ENCODE data around the gene PLA2G12A.
A peak's percentile ranks its signal among the peaks of the same experiment; 100 is the strongest.

Gene PLA2G12A

DNA sequence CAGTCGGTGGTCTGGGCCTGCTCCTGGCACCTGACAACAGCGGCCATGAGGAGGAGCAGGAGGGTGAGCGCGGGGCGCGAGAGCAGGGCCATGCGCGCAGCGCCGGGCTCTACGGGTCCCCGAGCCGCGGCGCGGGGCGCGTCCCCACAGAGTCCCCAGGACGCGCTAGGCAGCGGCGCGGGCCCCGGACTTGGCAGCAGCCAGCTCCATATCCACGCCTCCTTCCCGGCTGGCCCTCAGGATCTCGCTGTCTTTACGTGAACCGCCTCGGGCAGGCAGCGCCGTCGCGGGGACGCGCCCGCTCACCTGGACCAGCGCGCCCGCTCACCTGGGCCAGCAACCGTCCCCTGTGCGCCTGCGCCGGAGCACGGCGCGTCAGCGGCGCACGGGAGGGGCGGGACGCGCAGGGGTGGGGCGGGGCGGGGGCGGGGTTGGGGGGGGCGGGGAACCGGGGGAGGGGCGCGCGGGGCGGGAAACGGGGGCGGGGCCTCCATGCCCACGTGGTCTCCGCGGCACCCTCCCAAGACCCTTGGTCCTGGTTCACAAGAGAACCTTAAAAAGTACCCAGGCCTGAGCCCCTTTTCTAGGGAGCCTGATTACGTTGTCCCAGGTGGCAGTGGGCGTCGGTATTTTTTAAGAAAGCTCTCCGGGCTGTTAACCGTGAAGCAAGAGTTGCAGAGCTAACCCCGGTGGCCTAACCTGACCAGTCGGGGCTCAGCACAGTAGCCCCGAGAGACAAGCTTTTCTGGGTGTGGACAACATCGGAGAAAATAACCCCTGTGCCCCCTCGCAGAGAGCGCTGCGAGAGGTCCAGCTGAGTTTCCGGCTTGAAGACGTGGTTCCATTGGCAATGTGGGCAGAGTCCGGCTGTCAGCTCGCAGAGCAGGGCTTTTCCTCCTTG is at the start of gene PLA2G12A:
Gene PLA2G12A, minus strand, starts transcription at position 353 of the 901 bp plus-strand sequence. Its CDS starts 261 bp downstream, at position 92.
- DNase-seq = peak; percentile 76

DNA sequence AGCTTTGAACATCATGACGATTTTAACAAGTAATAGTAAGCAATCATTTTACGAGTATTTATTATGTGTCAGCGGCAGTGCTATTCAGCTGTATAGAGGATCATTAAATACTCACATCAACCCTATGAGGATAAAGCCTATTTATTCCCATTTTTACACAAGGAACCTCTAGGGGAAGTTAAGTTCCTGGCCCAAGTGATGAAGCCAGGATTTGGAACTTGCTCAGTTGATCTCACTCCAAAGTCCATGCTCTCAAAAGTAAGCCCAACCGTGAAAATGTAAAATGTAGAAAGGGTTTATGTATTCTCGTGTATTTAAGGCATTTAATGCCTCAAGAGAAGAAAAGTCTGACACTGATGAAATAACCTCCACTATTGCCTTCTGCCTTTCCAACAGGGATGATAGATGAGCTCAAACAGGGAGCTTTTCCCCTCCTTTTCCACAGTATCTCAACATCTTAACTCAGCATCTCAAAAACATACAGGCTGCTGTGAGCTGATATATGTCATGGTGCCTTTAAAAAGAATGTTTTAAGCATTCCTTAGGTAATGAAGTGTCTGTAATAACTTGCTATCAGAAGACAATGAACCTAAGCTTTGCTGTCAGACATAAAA is 35.0 kb upstream of the PLA2G12A start:
- DNase-seq = no peak

DNA sequence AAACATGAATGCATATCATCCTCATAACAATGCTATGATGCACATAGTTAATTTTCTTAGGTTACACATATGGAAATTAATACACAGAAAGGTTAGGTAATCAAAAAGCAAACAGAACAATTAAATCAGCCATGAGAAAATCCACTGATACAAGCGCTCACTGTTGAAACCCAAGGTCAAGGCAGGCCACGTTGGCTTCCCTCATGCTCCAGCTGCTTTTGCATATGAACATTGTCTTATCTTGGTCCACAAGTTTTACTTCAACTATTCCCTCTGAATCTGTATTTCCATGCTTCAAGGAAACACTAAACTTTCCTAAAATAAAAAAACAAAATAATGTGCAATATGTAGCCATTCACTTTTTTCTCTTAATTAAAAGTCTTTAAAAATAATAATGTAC is 34.5 kb upstream of the PLA2G12A start:
- DNase-seq = no peak

DNA sequence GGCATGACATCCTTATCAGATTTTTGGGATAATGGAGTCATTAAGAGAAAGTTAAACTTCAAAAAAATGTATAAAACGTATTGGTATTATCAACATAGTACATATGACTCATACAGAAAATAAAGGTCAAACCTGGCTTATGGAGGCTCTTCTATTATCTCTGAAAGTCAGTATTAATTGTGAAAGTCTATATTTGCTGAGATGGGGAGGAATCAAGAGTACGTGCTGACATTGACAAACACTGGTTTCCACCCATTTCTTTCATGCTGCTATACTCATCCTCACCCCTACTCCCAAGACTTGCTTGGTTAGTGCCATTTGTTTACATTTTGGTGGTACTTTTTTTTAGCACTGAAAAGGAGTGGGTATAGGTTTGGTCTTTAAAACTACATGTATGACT is 30.8 kb upstream of the PLA2G12A start:
- no peak for DNase-seq

DNA sequence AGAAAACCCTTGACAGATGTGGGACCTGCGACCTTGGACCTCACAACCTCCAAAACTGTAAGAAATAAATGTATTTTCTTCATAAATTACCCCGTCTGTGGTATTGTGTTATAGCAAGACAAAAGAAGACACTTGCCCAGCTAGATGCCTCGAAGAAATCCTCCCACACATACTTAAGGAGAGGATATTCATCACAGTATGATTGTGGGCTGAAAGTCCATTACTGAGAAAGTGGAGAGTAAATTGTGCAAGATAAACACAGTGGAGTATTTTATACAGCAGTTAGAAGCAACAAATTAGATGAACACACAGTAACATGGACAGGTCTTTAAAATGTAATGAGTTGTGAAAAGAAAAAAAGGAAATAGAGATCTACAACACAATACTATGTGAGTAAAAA is 25.8 kb upstream of the PLA2G12A start:
- DNase-seq = no peak

DNA sequence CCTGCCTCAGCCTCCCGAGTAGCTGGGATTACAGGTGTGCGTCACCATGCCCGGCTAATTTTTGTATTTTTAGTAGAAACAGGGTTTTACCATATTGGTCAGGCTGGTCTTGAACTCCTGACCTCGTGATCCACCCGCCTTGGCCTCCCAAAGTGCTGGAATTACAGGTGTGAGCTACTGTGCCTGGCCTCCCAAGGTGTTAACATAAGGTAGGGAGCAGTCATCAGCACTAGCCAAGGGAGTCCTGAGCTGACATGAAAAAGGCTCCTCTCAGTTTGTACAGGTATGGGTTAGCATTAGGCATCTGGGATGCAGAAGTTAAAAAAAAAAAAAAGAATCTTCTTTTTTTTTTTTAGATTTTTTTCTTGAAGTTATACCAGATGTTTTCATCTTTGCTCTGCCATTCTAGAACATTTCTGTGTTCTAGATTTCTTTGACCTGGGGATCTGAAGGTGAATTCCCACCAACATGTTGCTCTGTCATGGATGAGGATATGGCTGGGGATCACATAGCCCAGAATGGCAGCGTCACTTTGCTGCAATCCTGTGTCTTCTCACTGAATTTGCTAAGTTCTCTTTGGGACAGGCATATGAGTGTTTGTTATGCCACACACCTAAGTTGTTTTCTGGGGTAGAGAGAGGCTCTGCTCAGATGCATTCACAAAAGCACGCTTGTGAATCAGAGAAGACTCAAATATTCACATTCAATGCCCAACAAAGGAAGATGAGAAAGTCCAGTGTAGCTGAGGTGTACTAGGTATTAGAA is 24.4 kb upstream of the PLA2G12A start:
- DNase-seq = no peak

DNA sequence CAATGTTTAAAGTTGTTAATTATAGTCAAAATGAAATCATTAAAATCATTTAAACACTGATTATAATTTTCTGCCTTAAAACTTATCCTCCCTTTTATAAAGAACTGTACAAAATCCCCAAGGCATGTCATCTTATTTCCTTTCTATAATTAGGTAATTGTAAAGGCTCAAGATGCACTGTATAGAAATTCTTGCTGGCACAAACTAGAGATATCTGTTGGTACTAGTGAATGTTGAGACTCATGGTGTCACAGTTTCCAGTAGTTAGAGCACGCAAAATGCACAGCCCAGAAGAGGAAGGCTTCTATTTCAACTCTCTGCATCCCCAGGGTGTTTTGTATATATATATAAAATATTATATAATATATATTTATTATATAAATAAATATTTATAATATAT is 22.7 kb upstream of the PLA2G12A start:
- no peak for DNase-seq

DNA sequence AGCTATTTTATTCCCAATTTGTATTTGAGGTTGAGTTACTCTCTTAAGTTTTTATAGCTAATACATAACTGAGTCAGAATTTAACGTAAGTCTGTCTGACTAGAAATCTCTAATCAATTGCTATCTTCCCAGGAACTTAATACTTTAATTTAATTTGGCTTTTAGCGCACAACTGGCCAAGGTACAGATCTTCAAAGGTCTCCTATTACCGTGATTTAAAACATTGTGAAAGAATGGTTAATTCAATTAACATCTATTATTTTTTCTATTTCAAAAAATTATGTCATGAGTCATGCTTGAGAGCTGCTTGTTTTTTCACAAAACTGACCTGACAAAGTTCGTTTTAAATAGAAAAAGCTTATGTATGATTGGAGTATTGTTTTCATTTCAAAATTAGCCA is 22.0 kb upstream of the PLA2G12A start:
- no peak for DNase-seq

DNA sequence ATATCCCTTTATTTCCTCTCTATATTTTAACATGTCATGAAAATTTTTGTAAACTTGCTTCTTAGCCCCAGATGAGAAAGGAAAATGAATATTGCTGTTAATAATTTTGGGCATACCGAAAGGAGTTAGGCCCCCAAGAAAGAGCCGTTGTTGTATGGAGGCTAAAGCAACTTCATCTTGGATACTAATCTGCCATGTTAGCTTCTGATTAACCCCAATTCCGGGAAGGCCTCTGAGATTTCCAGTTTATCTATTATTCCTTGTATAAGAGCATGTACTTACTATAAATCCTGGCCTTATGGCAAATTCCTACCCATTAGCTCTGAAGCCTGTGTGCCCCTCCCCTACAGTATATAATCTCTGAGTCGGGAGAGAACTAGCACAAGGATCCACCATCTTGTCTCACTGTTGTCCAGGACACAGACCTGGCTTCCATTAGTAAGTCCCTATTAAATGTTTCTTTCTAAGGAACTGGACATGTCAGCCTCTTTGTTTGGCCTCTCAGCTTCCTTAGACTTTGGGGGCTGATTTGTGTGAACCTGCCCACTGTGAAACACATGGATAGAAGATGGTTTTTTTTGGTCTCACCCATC is 20.9 kb upstream of the PLA2G12A start:
- no peak for DNase-seq

DNA sequence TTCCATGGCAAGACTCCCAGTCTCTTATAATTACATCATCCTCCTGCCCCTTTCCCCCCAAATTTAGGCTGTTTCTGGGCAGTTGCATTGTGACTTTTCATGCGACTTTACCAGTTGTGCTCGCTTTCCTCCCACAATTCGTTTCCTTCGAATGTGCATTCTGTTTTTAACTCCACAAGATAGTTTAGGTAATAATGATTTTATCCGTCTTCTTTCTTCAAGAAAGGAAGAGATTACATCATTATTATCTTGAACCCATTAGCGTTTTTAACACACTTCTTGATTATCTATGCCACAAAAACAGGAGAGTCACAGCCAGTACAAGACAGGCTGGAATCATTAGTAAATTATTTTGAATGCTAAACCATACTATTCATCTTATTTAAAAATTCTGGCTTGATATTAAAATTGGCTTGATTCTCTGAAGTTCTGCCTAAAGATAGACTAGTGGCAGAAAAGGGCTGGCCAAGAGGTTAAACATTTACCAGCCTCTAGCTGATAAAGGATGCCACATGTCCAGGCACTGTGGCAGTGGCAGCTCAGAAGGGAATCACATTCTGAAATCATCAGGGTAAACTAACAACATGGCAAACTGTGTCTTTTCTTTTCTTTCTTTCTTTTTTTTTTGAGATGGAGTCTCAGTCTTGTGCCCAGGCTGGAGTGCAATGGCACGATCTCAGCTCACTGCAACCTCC is 19.7 kb upstream of the PLA2G12A start:
- DNase-seq = no peak

DNA sequence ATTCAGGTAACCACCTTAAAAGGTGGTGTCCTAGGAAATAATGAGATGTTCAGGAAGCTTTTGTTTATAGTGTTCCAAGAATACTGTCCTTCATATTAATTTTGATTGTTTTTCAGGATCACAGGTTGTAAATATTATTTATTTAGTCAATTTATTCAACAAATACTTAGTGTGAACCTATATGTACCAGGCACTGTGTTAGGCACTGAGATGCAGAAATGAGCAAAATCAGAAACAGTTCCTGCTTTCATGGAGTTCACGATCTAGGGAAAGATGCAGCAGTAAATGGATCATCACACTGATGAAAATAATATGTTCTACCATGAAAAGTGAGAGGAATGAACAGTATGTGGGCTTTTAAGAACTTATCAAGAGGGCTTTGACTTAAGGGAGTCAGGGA is 18.2 kb upstream of the PLA2G12A start:
- DNase-seq = no peak

DNA sequence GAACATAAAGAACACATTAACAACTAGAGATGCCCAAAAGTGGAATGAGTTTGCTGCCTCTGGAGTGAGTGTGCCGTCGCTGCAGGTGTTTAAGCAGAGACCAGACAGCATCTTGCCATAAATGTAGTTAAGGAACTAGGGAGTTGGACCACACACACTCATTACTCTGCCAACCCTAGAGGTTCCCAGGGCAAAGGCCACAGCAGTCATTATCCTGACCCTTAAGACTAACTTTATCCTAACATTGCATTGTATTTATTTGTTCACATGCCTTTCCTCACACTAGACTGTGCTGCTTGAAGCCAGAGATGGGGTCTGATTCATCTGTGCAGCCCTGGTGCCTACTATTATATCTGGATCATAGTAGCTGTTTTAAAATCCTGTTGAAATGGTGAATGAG is 16.9 kb upstream of the PLA2G12A start:
- no peak for DNase-seq

DNA sequence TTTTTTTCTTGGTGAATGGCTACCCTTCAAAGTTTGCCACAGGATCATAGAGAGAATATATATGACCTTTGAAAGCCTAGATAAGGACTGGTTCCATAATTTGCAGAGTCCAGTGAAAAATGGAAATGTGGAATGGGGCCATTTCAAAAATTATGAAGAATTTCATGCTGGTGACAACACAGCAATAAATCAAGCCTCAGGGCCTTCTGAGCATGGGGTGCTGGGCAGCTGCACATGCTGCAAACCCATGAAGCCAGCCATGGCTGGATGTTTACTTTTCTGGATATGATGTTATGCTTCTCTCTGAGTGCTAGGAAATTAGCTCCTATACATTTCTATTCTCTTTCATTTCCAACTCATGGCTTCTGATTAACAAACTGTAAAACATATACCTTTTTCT is 16.0 kb upstream of the PLA2G12A start:
- DNase-seq = no peak

DNA sequence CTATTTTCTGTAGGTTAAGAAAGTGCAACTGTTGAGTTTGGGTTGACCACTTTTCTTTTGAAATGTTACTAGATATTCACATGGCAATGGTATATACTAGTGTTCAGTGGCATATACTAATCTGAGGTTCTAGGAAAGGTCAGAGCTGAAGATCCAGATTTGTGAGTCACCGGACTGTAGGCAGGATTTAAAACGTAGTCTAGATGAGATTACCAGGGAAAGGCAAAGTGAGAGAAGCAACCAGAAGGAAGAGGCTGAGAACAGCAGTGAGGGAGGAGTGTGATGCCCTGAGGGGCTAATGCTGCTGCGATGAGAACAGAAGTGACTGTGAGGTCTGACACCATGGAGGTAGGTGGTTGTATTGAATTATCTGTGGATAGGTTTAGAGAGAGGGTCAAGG is 9.7 kb upstream of the PLA2G12A start:
- DNase-seq = no peak

DNA sequence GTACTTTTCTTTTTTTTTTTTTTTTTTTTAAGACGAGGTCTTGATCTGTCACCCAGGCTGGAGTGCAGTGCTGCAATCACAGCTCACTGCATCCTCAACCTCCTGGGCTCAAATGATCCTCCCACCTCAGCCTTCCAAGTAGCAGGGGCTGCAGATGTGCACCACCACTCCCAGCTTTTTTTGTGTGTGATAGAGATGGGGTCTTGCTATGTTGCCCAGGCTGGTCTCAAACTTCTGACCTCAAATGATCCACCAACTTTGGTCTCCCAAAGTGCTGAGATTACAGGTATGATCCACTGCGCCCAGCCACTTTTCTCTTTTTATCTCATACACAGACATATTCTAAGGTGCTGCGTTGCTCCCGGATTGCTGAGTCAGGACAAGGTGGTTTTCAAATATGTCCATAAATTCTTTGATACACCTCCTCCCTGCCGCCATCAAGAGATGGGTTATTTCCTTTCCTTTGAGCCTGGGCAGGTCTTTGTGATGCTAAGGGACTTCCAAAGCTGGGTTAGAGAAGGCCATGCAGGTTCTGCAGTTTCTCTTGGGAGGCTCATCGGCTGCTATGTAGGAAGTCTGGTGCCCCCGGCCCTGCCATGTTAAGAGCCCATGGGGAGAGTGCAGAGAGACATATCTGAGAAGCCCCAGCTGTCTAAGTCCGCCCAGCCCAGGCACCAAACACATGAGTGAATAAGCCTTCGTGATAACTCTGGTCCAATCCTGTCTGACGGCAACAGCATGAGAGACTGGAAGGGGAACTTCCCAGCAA is 8.4 kb upstream of the PLA2G12A start:
- DNase-seq = no peak

DNA sequence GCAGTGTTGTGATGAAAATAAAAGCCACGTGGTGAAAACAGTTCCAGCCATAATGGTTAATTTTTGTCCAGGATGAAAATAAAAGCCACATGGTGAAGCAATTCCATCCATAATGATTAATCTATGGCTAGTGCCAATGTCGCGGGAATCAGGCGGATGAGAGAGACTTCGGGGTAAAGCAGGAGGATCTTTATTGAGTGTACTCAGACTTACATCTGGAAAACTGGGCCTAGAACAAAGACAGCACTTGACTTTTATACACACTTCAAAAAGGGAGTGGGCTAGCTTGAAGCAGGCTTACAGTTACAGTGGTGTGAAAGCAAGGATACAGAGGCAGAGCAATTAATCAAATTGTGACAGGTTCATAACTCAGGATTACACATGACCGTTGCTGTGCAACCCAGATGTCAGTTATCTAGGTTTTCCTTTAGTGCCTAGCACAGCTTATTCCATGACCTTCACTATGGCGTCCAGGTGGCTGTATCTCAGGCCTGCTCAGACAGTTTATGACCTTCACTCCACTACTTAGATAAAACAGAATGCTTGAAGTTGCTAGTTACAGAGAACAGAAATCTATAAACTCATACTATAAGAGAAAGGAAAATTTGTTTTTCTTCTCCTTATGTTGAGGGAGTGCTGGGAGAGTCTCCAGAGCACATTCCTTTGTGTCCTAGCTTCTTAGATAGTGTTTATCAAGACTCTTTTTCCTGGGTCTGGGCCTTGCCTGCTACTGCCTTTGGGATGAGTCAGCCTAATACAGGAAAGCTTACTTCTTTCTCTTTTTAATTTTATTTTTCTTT is 5.9 kb upstream of the PLA2G12A start:
- DNase-seq = no peak

DNA sequence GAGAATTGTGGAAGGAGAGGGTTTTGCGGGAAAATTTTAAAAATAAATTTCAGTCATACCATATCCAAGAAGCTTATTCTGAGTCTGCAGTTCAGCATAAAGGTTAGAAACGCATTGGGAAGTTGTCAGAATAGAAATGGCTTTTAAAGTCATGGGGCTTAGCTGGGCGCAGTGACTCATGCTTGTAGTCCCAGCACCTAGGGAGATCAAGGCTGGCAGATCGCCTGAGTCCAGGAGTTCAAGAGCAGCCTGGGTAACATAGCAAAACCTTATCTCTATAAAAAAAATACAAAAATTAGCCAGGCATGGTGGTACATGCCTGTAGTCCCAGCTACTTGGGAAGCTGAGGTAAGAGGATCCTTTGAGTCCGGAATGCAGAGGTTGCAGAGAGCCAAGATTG is 3.9 kb upstream of the PLA2G12A start:
- DNase-seq = no peak

DNA sequence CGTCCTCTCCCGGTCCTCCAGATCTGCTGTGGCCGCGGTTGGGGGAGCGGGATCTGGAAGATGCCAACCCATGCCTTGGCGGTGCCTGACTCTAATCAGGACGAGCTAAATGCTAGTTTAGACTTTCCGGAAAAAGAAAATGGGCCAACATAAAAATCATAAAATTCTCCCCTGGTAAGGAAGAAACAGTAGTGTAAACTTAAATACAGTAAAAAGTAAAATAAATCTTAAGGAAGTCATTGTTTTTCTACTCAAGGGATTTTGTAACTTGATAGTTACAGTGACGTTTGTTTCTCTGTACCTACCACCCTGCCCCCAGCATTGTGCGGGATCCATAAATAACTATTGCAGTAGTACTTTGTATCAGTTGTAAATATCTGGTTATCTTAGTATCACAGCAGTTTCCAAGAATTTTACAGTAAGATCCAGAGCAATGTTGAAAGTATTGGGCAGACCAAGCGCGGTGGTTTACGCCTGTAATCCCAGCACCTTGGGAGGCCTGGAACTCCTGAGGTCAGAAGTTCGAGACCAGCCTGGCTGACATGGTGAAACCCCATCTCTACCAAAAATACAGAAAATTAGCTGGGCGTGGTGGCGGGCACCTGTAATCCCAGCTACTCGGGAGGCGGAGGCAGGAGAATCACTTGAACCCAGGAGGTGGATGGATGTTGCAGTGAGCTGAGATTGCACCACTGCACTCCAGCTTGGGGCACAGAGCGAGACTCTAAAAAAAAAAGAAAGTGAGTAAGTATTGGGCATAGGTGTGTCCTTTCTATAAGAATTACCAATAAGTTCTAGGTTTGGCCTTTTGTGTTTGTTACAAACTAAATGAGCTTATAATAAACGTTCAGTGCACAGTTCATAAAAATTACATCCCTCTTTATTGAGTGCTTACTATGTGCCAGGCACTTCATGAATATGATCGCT is 1.0 kb upstream of the PLA2G12A start:
- no peak for DNase-seq

DNA sequence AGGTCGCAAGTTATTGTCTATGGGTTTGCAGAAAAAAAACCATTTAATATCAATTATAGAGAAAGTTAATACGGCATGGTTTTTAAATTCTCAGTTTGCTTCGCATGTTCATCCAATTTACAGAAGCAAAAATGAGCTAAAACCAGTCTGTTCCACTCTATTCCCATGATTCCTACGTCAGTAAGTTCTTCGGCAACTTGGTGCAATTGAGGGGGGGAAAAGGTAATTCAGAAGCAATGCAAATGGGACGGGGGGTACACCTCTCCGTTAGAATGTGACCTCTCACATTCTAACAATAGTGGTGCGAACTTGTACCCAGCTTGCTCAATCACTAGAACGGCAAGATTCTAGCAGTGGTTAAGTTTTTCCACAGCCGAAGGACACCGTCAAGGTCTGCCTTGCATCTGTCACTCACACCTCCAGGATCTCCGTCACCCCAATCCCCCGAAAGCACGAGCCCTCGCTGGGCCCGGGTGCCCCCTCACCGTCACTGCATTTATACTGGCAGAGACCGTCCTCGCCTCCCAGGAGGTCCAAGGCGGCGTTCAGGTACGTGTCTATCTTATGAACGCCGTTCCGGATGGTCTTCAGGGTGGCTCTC is 653 bp downstream of the PLA2G12A start:
- no peak for DNase-seq

All from activated naive CD4-positive, alpha-beta T cell treated with Interleukin-2 at 50 U/mL for 16 hours (primary cell).